ENCODE data around the gene TCF25.
A peak's percentile ranks its signal among the peaks of the same experiment; 100 is the strongest.

The TCF25 gene

GRCh38 chr16:89881368-89881730 lies 8.0 kb downstream of the TCF25 start:
- DNase-seq, result no peak

GRCh38 chr16:89883346-89884040 lies 10.1 kb downstream of the TCF25 start:
- no peak for DNase-seq

GRCh38 chr16:89884041-89884421 lies 10.6 kb downstream of the TCF25 start:
- DNase-seq, result no peak

- DNase-seq, result no peak
Observed at GRCh38 chr16:89887243-89887642, 13.9 kb downstream of the TCF25 start.

- DNase-seq, result no peak
Observed at GRCh38 chr16:89890200-89890599, 16.8 kb downstream of the TCF25 start.

- no peak for DNase-seq
Observed at GRCh38 chr16:89890886-89891657, 17.7 kb downstream of the TCF25 start.

GRCh38 chr16:89892055-89892630 lies 18.8 kb downstream of the TCF25 start:
- no peak for DNase-seq

GRCh38 chr16:89892635-89893034 lies 19.2 kb downstream of the TCF25 start:
- DNase-seq, result no peak

GRCh38 chr16:89893642-89894548 lies 20.5 kb downstream of the TCF25 start:
- no peak for DNase-seq

- DNase-seq, result no peak
Observed at GRCh38 chr16:89895482-89896250, 22.3 kb downstream of the TCF25 start.

GRCh38 chr16:89897204-89897603 lies 23.8 kb downstream of the TCF25 start:
- DNase-seq, result no peak

- peak; percentile 14 for DNase-seq
Observed at GRCh38 chr16:89898201-89898967, 25.0 kb downstream of the TCF25 start.

- no peak for DNase-seq
Observed at GRCh38 chr16:89899879-89900481, 26.6 kb downstream of the TCF25 start.

- DNase-seq, result no peak
Observed at GRCh38 chr16:89900885-89901284, 27.5 kb downstream of the TCF25 start.

- no peak for DNase-seq
Observed at GRCh38 chr16:89902980-89903379, 29.6 kb downstream of the TCF25 start.

- DNase-seq, result no peak
Observed at GRCh38 chr16:89903908-89904515, 30.6 kb downstream of the TCF25 start.

- DNase-seq, result no peak
Observed at GRCh38 chr16:89904606-89905510, 31.5 kb downstream of the TCF25 start.

GRCh38 chr16:89905511-89906139 lies 32.2 kb downstream of the TCF25 start:
- no peak for DNase-seq

Measured in CD4-positive, alpha-beta T cell treated with Interferon gamma for 1 hour (primary cell).